ENCODE data around the gene LDHD.

- TF ChIP-seq, protein P1, sequence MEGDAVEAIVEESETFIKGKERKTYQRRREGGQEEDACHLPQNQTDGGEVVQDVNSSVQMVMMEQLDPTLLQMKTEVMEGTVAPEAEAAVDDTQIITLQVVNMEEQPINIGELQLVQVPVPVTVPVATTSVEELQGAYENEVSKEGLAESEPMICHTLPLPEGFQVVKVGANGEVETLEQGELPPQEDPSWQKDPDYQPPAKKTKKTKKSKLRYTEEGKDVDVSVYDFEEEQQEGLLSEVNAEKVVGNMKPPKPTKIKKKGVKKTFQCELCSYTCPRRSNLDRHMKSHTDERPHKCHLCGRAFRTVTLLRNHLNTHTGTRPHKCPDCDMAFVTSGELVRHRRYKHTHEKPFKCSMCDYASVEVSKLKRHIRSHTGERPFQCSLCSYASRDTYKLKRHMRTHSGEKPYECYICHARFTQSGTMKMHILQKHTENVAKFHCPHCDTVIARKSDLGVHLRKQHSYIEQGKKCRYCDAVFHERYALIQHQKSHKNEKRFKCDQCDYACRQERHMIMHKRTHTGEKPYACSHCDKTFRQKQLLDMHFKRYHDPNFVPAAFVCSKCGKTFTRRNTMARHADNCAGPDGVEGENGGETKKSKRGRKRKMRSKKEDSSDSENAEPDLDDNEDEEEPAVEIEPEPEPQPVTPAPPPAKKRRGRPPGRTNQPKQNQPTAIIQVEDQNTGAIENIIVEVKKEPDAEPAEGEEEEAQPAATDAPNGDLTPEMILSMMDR (IDR thresholded peaks at IDR 0.05; ENCODE audit: low read length): no peak
- TF ChIP-seq EZH2 (optimal IDR thresholded peaks at IDR 0.05; ENCODE audit: low read depth, low read length): no peak
Observed at GRCh38 chr16:75068085-75069031, 48.2 kb downstream of the LDHD start.

Measured in MM.1S (cell line).